Right renal cortex interstitium (tissue), 3 donors: Measurements from ENCODE around the gene MST1. TPM values are rescaled to one million over a fixed set of nuclear protein-coding genes. Genes with fewer than 3 reads are reported as not detected.

Experiments used
- DNase-seq, 3 donors: peaks; one replicate each; pipeline ENCODE4 v3.0.0-alpha.2; 2013; ENCODE audit warnings: low read depth in 3 of 3, low spot score in 2 of 3
- polyA plus RNA-seq, 3 donors: library from polyadenylated mRNA; unstranded; fragments of 120-200 nt; gene quantifications; one replicate each; pipeline ENCODE4 v1.2.1, GENCODE V29; 2013; ENCODE audit not compliant: insufficient read length in 3 of 3

Gene MST1
- polyA plus RNA-seq, 3 donors, result 93.8 to 176 (median 110) TPM

- no peak for DNase-seq
These were observed 7.7 kb downstream of the MST1 start for GRCh38 chr3:49681543-49681942.

- DNase-seq, result no peak
These were observed 8.1 kb downstream of the MST1 start for GRCh38 chr3:49681232-49681522.

GRCh38 chr3:49680493-49681231 is 8.6 kb downstream of the MST1 start:
- DNase-seq, result no peak

GRCh38 chr3:49675912-49676311 is 13.4 kb downstream of the MST1 start:
- no peak for DNase-seq

- no peak for DNase-seq
These were observed 14.7 kb downstream of the MST1 start for GRCh38 chr3:49674497-49674983.

GRCh38 chr3:49673715-49674496 is 15.4 kb downstream of the MST1 start, which contains the start of gene APEH:
APEH (plus strand) TSS chr3:49674351; CDS start chr3:49674402, 51 bp downstream.
- DNase-seq, result peak; percentile 88 to 90 (median 88)

- DNase-seq, result no peak
These were observed 16.1 kb downstream of the MST1 start for GRCh38 chr3:49673121-49673714.

- DNase-seq, result peak in 1 of 3 donors; percentile 62
These were observed 17.7 kb downstream of the MST1 start for GRCh38 chr3:49671291-49672288.

GRCh38 chr3:49670940-49671290 is 18.4 kb downstream of the MST1 start:
- DNase-seq, result no peak

GRCh38 chr3:49669352-49669751 is 19.9 kb downstream of the MST1 start:
- no peak for DNase-seq

GRCh38 chr3:49668861-49669260 is 20.4 kb downstream of the MST1 start:
- DNase-seq, result no peak

GRCh38 chr3:49668414-49668797 is 20.9 kb downstream of the MST1 start:
- DNase-seq, result no peak

GRCh38 chr3:49667701-49668413 is 21.4 kb downstream of the MST1 start:
- no peak for DNase-seq

- DNase-seq, result no peak
These were observed 22.7 kb downstream of the MST1 start for GRCh38 chr3:49666592-49666991.

- DNase-seq, result no peak
These were observed 23.3 kb downstream of the MST1 start for GRCh38 chr3:49665822-49666519.

- no peak for DNase-seq
These were observed 25.0 kb downstream of the MST1 start for GRCh38 chr3:49664300-49664699.

- DNase-seq, result no peak
These were observed 25.4 kb downstream of the MST1 start for GRCh38 chr3:49663831-49664230.

GRCh38 chr3:49662720-49663413 is 26.4 kb downstream of the MST1 start:
- DNase-seq, result no peak

GRCh38 chr3:49662021-49662420 is 27.3 kb downstream of the MST1 start:
- no peak for DNase-seq
